Measurements from ENCODE around the gene ALDH7A1.

GRCh38 chr5:126619781-126620180, 24.8 kb upstream of the ALDH7A1 start:
- TF ChIP-seq CTCF (IDR thresholded peaks at IDR 0.05), result no peak
- TF ChIP-seq RELA (CRISPR knock-in tag; IDR thresholded peaks at IDR 0.05; ENCODE audit: borderline replicate concordance), result no peak
- no peak for TF ChIP-seq MLX (CRISPR knock-in tag; IDR thresholded peaks at IDR 0.05)
- TF ChIP-seq FOXJ3 (CRISPR knock-in tag; IDR thresholded peaks at IDR 0.05; ENCODE audit: borderline replicate concordance), result no peak
- no peak for TF ChIP-seq TCF7 (CRISPR knock-in tag; IDR thresholded peaks at IDR 0.05; ENCODE audit: low read depth)
- no peak for TF ChIP-seq TP53 (CRISPR knock-in tag; IDR thresholded peaks at IDR 0.05)
- no peak for TF ChIP-seq CDX4 (CRISPR knock-in tag; IDR thresholded peaks at IDR 0.05; ENCODE audit: borderline replicate concordance)
- TF ChIP-seq E2F5 (CRISPR knock-in tag; IDR thresholded peaks at IDR 0.05), result no peak
- no peak for TF ChIP-seq ATF3 (CRISPR knock-in tag; conservative IDR thresholded peaks at IDR 0.05)
- TF ChIP-seq CREM (CRISPR knock-in tag; IDR thresholded peaks at IDR 0.05), result no peak
- TF ChIP-seq MAX (CRISPR knock-in tag; IDR thresholded peaks at IDR 0.05), result no peak
- TF ChIP-seq HMGXB4 (CRISPR knock-in tag; IDR thresholded peaks at IDR 0.05), result no peak
- no peak for TF ChIP-seq IRF1 (CRISPR knock-in tag; IDR thresholded peaks at IDR 0.05)

All from WTC11 (cell line).